GM21528 (cell line): ENCODE measurements around the gene CUL5.

Source experiments
- ATAC-seq: cut with Tn5 transposase; IDR thresholded peaks from one replicate; pipeline ENCODE4 v1.9.1; 2021; ENCODE audit warnings: mild to moderate bottlenecking, moderate library complexity; ENCODE audit not compliant: unreplicated experiment, low FRiP score

CUL5 gene

DNA sequence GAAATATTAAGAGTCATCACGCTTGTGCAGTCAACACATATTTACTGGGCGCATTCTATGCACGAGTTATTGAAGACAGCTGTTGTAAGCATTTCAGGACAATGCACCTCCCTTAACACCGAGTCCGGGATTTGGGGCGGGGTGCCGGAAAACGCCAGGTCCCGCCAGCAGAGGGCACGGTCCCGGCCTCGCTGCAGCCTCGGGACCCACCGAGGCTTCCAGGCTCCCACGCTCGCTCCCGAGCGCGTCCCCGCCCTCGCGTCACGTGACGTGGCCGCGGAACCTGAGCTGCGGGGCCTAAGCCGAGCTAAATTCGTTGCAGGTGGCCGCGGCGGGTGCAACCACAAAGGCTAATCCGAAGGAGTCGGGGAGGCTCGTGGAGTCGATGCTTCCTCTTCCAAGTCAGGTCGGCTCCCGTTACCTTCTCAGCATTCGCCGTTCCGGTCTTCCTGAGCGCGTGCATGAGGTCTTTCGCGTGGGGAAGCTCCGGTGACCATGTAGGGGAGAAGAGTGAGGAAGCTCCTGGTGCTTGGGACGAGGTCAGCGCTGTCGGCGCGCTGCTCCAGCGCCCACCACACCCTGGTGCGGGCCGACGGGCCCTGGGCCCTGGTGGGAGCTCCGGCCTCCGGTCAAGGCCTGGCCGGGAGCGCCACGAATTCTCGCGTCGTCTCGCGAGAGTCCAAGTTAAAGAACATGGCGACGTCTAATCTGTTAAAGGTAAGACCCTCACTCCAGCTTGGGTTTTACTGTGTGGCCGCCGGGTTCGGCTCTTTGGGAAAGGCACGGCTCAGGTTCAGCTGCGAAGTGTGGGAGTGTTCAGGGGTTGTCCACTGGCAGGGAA, at the start of gene CUL5:
Gene CUL5 (plus strand): TSS at position 243 of the 841 bp plus-strand sequence. CDS start 451 bp downstream, at position 694.
- ATAC-seq, result peak; percentile 87

DNA sequence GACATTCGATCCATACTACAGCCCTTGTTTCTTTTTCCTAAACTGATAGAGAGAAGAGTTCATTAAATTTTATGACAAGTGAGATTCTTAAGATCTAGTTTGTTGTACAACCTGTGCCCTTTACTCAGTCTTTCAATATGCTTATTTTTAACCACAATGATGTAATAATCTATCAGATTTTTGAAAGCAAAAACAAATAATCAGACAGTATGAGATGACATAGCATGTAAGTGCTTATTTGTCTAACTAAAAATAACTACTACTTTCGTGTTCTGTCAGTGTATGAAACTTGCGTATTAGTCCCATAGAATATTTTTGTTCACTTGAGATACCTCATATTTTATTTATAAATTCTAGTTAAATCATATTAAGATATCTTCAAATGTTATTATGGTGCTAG, 47.2 kb upstream of the CUL5 start:
- ATAC-seq, result no peak

DNA sequence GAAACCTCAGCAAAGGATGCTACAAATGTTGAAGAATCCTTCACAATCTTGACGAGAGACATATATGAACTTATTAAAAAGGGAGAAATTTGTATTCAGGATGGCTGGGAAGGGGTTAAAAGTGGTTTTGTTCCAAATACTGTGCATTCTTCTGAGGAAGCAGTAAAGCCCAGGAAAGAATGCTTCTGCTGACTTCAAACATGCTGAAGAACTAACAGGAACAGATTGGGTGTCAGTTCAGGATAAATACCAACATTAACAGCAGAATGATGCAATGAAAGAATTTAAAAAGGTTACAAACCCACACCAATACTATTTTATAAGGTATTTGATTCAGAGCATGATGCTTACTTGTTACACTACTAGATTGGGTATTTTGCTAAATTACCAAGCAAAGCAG, 46.5 kb upstream of the CUL5 start:
- no peak for ATAC-seq

DNA sequence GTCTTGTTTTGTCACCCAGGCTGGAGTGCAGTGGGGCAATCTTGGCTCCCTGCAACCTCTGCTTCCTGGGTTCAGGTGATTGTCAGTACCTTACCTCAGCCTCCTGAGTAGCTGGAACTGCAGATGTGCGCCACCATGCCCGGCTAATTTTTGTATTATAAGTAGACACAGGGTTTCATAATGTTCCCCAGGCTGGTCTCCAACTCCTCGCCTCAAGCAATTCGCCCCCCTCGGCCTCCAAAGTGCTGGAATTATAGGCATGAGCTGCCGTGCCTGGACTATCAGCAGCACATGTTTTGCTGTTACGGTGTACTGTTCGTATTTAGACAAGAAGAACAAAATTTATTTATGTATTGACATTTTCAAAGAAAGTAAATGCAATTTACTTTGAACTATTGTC, 45.6 kb upstream of the CUL5 start:
- no peak for ATAC-seq

- ATAC-seq, result no peak
These were observed 39.5 kb upstream of the CUL5 start for GRCh38 chr11:107969219-107969618.

DNA sequence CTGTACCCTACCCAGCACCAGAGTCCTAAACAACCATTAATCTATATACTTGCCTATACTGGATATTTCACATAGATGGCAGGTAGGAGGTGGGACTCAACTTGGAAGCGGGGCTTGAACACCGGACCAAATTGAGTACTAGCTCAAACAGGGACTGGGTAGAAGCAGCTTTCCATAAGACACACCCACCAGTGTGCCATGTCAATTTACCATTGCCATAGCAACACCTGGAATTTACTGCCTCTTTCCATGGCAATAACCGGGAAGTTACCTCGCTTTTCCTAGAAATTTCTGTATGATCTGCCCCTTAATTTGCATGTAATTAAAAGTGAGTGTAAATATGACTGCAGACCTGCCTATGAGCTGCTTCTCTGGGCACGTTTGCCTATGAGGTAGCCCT, 38.6 kb upstream of the CUL5 start:
- ATAC-seq, result no peak

- no peak for ATAC-seq
These were observed 35.1 kb upstream of the CUL5 start for GRCh38 chr11:107973641-107974040.

DNA sequence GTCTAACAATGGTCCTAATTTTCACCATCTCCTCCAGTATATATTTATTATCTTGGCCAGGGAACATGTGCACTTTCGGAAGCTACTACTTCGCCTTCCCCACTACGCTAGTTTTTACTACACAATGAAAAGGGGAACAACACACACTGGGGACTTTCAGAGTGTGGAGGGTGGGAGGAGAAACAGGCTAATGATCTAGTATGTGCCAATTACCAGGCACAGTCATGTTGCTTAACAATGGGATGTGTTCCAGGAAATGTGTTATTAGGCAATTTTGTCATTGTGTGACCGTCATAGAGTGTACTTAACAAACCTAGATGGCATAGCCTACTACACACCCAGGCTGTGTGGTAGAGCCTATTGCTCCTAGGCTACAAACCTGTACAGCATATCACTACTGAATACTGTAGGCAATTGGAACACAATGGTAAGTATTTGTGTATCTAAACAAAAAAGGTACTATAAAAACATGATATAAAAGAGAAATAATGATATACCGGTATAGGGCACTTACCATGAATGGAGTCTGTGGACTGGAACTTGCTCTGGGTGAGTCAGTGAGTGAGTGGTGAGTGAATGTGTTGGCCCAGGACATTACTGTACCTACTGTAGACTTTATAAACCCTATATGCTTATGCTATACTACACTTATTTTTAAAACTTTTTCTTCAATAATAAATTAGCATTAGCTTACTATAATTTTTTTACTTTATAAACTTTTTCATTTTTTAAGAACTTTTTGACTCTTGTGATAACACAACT, 20.1 kb upstream of the CUL5 start:
- no peak for ATAC-seq

DNA sequence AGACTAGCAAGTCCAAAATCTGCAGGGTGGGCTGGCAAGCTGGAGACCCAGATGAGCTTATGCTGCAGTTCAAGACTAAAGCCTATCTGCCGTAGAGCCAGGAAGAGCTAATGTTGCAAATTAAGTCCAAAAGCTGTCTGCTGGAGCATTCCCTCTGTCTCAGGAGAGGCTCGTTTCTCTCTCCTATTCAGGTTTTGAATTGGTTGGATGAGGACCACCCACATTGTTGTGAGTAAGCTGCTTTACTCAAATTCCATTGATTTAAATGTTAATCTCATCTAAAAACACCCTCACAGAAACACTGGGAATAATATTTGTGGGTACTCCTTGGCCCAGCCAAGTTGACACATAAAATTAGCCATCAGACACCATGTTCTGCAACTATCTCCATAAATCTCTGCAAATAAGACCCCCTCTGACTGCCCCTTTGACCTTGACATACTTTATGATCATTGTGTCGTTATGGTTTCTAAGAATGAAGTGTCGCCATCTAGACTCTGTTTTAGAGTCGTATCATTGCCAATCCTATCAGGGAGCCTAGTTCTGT, 16.8 kb upstream of the CUL5 start:
- ATAC-seq, result no peak

GRCh38 chr11:107996006-107996776, 12.5 kb upstream of the CUL5 start:
- ATAC-seq, result no peak

DNA sequence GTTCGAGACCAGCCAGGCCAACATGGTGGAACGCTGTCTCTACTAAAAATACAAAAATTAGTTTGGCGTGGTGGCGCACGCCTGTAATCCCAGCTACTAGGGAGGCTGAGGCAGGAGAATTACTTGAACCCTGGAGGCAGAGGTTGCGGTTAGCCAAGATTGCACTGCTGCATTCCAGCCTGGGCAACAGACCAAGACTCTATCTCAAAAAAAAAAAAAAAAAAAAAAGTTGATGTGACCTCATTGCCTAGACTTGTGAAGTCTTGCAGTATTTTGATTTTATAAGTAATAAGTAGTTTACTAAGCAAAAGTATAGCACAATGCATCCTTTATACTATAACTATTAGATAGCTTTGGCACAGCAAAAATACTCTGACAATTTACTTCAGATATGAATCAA, 9.9 kb upstream of the CUL5 start:
- ATAC-seq, result no peak

DNA sequence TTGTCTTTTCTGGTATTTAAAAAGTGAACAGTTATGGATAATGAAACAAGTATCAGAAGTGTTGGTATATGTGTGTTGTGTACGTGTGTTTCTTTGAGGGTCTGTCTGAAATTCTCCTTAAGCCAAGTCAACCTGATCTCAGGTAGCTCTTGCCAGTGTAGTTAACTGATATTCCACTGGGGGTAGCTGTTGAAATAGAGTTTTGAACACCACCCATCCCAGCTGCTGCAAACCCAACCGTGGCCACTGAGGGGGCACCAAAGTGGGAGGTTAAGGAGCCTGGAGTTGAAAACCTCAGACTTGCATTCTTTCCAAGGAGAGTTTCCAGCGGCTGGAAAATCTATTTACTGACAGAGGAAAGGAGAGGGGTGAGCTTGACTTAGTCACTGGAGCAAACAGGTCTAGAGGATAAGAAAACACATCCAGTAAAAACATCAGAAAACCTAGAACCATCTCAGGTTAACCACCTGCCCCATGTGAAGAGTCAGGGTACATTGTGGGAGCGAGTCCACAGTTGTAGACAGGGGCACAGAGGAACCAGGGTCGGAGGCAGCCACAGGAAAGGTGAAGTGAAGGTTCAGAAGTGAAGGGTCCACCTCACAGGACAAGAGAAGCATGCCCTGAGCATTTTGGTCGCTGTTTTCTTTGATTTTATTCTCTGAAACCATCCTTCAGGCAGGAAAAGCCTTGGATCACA, 8.8 kb upstream of the CUL5 start:
- no peak for ATAC-seq

DNA sequence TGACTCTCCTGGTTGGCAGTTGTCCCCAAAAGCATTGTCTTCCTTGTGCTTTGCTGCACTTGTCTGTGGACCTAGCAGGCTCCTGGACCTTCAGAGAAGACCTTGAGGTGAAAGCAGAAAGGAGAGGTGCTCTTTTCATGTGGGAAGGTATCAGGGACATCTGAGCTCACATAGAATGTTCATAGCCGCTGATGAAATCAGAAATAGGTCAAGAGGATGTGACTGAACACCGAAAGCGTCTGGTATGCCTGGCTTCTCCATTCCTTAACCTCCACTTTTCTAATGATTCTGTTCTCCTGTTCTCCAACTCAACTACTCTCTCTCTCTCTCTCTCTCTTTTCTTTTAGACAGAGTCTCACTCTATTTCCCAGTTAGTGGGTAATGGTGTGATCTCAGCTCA, 6.2 kb upstream of the CUL5 start:
- ATAC-seq, result no peak

GRCh38 chr11:108003623-108004022, 5.1 kb upstream of the CUL5 start:
- ATAC-seq, result no peak

- no peak for ATAC-seq
These were observed 879 bp upstream of the CUL5 start for GRCh38 chr11:108007819-108008218.

DNA sequence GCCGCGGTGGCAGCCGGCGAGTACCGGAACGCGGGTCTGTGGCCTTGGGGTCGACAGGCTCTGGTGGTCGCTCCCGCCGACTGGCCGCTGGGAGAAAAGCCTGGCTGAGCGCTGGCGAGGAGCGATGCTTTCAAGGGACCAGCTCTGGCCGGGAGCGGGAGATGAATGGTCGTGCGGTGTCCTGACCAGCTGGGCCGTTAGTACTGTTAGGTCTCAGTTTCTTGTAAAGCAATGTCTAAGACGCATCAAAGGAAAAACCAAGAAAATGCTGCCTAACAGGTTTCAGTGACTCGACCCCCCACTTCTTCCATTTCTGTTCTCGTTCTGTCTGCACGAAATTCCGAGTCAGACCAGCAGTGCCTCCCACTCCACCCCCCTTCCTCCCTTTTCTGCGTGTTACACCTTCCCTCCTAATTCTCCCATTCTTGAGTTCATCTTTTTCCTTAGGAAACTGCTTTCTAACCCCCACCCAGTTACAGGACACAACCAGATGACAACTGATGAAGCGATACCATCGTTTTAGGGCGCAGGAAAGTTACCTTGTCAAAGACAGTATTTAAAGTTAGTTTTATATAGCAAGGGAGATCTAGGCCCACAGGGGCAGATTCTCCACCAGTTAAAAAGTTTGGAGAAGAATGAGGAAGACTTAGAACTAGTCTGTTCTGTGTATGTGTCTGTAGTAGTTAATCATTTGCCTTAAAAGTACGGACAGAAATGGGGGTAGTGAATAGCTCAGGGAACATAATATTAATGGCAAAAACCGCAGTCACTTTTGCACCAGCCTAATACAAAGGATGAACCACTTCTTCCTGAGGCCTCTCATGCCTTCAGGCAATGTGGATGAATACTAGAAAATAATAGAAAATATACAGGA, 1.0 kb downstream of the CUL5 start:
- peak; percentile 8 for ATAC-seq

- no peak for ATAC-seq
These were observed 3.5 kb downstream of the CUL5 start for GRCh38 chr11:108012139-108012725.

DNA sequence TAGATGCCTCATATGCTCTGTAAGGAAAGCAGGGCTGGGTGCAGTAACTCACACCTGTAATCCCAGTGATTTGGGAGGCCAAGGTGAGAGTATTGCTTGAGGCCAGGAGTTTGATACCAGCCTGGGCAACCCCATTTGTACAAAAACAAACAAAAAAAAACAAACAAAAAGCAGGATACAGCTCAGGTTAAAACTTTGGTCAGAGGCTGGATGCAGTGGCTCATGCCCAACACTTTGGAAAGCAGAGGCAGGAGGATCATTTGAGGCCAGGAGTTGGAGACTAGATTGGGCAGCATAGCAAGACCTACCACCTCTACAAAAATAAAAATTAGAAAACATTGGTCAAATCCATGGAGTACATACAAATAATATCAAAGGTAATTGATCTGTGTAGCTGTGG, 7.9 kb downstream of the CUL5 start:
- no peak for ATAC-seq

GRCh38 chr11:108018708-108019107, 10.0 kb downstream of the CUL5 start:
- ATAC-seq, result no peak
